Natural killer cell (primary cell): ENCODE measurements around the gene HAUS1. TPM values are rescaled to one million over a fixed set of nuclear protein-coding genes. Genes with fewer than 3 reads are reported as not detected.
A peak's percentile ranks its signal among the peaks of the same experiment; 100 is the strongest.

Experiments used
- ATAC-seq, 3 donors: fragments of 150-1000 bp in 2 of 3; fragments of 200-7000 bp in 1 of 3; cut with Tn5 transposase; 1 replicate in 1 of 3; 2 replicates in 2 of 3; pipeline ENCODE4 v1.10.0; 2021; ENCODE audit warnings: mild to moderate bottlenecking in 2 of 3, moderate library complexity in 2 of 3
- DNase-seq, 2 donors: peaks; one replicate each; pipeline versions ENCODE4 v3.0.0 to v3.0.0-alpha.2; 2013 to 2021; ENCODE audit warnings: mixed read lengths in 1 of 2
- H3K27ac ChIP-seq: one replicate; pipeline ENCODE4 v1.5.1; 2013; ENCODE audit warnings: mild to moderate bottlenecking, low read length
- H3K27me3 ChIP-seq: one replicate; pipeline ENCODE4 v1.6.1; 2013; ENCODE audit warnings: low read length; ENCODE audit not compliant: control insufficient read depth, insufficient read depth
- H3K36me3 ChIP-seq: one replicate; pipeline ENCODE4 v1.6.1; 2013; ENCODE audit warnings: low read length; ENCODE audit not compliant: control insufficient read depth, insufficient read depth
- H3K4me1 ChIP-seq: one replicate; pipeline ENCODE4 v1.6.1; 2013; ENCODE audit warnings: low read length; ENCODE audit not compliant: control insufficient read depth, insufficient read depth
- H3K4me3 ChIP-seq: one replicate; pipeline ENCODE4 v1.5.1; 2013; ENCODE audit warnings: low read length
- H3K9me3 ChIP-seq: one replicate; pipeline ENCODE4 v1.6.1; 2013; ENCODE audit warnings: low read length; ENCODE audit not compliant: control insufficient read depth, insufficient read depth
- H3K27ac Mint-ChIP-seq, 2 donors: one replicate each; pipeline ENCODE4 v1.8.0; 2022; ENCODE audit warnings: mild to moderate bottlenecking in 2 of 2, mixed read lengths in 2 of 2, moderate library complexity in 1 of 2
- H3K27me3 Mint-ChIP-seq, 2 donors: one replicate each; pipeline ENCODE4 v1.8.0; 2022; ENCODE audit warnings: low read depth in 2 of 2, mixed read lengths in 2 of 2
- H3K36me3 Mint-ChIP-seq: one replicate; pipeline ENCODE4 v1.8.0; 2022; ENCODE audit warnings: mixed read lengths
- H3K4me1 Mint-ChIP-seq, 2 donors: one replicate each; pipeline ENCODE4 v1.8.0; 2022; ENCODE audit warnings: mixed read lengths in 2 of 2
- H3K4me3 Mint-ChIP-seq: one replicate; pipeline ENCODE4 v1.8.0; 2022; ENCODE audit warnings: mild to moderate bottlenecking, moderate library complexity, mixed read lengths
- H3K9me3 Mint-ChIP-seq, 2 donors: one replicate each; pipeline ENCODE4 v1.8.0; 2022; ENCODE audit warnings: mixed read lengths in 2 of 2
- WGBS: methylation state at CpG from one replicate; pipeline ENCODE4 v1.1.7; 2013; ENCODE audit warnings: missing lambda C conversion rate; ENCODE audit not compliant: insufficient coverage; 5-methylcytosine and 5-hydroxymethylcytosine counted together
- intact Hi-C: fragments of 100-400 bp; cut with micrococcal nuclease; formaldehyde crosslinking; loops from one replicate; pipeline ENCODE4 v1.14.2; 2022
- total RNA-seq, 4 donors: library from RNA; stranded (reverse); fragments of 120-200 nt in 1 of 4; gene quantifications; one replicate each; pipeline versions ENCODE4 v1.2.3 to v1.2.4, GENCODE V29; 2013 to 2022
- TF ChIP-seq, protein P1 (sequence below): fragments of 200-600 bp; IDR thresholded peaks from one replicate; pipeline ENCODE4 v1.8.0; 2022; ENCODE audit warnings: antibody characterized with exemption

HAUS1 gene
- total RNA-seq, 3 donors from 2014 or later (not counting 1 experiment from before 2014, with no cell fraction given) = 15.2 to 20.8 (median 16.3) TPM

GRCh38 chr18:46072959-46073358 lies 31.2 kb upstream of the HAUS1 start:
- intact Hi-C loops = loop anchor here (2.0 to 5.0 kb wide), 6 partner anchors 44 to 452 kb away; no protein-coding TSS in a partner anchor
- Mint-ChIP-seq H3K9me3 (no peaks in the 10 kb centered on the region), H3K4me3 (no peak overlapping the region), H3K4me1 (peaks cover 37 to 45% of the 10 kb centered on the region in 2 donors), H3K27me3 (no peaks in the 10 kb centered on the region), H3K36me3 (no peaks in the 10 kb centered on the region), H3K27ac (peak overlapping the region; percentile 13 to 61)
- H3K27me3 ChIP-seq = peaks cover 2% of the 10 kb centered on the region
- no peaks in the 10 kb centered on the region for H3K9me3 ChIP-seq
- H3K27ac ChIP-seq = no peak overlapping the region
- H3K4me3 ChIP-seq = no peak overlapping the region
- TF ChIP-seq, protein P1, sequence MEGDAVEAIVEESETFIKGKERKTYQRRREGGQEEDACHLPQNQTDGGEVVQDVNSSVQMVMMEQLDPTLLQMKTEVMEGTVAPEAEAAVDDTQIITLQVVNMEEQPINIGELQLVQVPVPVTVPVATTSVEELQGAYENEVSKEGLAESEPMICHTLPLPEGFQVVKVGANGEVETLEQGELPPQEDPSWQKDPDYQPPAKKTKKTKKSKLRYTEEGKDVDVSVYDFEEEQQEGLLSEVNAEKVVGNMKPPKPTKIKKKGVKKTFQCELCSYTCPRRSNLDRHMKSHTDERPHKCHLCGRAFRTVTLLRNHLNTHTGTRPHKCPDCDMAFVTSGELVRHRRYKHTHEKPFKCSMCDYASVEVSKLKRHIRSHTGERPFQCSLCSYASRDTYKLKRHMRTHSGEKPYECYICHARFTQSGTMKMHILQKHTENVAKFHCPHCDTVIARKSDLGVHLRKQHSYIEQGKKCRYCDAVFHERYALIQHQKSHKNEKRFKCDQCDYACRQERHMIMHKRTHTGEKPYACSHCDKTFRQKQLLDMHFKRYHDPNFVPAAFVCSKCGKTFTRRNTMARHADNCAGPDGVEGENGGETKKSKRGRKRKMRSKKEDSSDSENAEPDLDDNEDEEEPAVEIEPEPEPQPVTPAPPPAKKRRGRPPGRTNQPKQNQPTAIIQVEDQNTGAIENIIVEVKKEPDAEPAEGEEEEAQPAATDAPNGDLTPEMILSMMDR = no peak
- 92% methylated on average over 3 of the region's 3 CpGs for WGBS
- ATAC-seq (no peak), DNase-seq (no peak)
- H3K36me3 ChIP-seq = no peaks in the 10 kb centered on the region
- H3K4me1 ChIP-seq = peaks cover 34% of the 10 kb centered on the region

- Histone ChIP-seq H3K9me3 (no peaks in the 10 kb centered on the region), H3K4me1 (peaks cover 34% of the 10 kb centered on the region), H3K36me3 (no peaks in the 10 kb centered on the region), H3K4me3 (no peak overlapping the region), H3K27ac (no peak overlapping the region), H3K27me3 (peaks cover 2% of the 10 kb centered on the region)
- DNase-seq (peak in 1 of 2 donors; percentile 85), ATAC-seq (peak; percentile 54 to 58 (median 56))
- Mint-ChIP-seq H3K27ac (peak overlapping the region; percentile 13 to 61), H3K9me3 (no peaks in the 10 kb centered on the region), H3K36me3 (no peaks in the 10 kb centered on the region), H3K4me3 (peak overlapping the region; percentile 62), H3K27me3 (no peaks in the 10 kb centered on the region), H3K4me1 (peaks cover 35 to 43% of the 10 kb centered on the region in 2 donors)
- TF ChIP-seq, protein P1 = peak; percentile 79
- 39% methylated on average over 8 of the region's 9 CpGs for WGBS
- intact Hi-C loops = loop anchor here (2.0 to 5.0 kb wide), 6 partner anchors 45 to 453 kb away; no protein-coding TSS in a partner anchor
Observed at GRCh38 chr18:46073474-46074331, 30.5 kb upstream of the HAUS1 start.

DNA sequence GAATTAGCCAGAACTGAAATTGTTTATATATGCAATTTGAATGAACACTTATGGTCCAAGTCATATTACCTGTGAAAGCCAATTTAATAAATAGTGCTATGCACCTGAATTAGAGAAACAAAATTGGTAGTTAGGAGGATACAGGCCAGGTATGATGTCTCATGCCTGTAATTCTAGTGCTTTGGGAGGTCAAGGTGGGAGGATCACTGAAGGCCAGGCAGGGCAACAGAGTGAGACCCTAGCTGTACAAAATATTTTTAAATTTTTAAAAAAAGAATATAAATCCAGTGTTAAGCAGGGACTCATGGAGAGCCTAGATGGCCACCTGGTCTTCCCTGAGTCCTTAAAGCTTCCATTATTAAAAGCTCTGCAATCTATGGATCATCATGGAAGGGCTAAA lies 24.8 kb upstream of the HAUS1 start:
- Histone ChIP-seq H3K27me3 (no peaks in the 10 kb centered on the region), H3K4me3 (no peak overlapping the region), H3K9me3 (no peaks in the 10 kb centered on the region), H3K27ac (no peak overlapping the region), H3K4me1 (no peaks in the 10 kb centered on the region), H3K36me3 (peaks cover 35% of the 10 kb centered on the region)
- TF ChIP-seq, protein P1 = no peak
- DNase-seq (no peak), ATAC-seq (no peak)
- Mint-ChIP-seq H3K4me1 (no peaks in the 10 kb centered on the region), H3K4me3 (no peak overlapping the region), H3K27ac (no peak overlapping the region), H3K36me3 (no peaks in the 10 kb centered on the region), H3K27me3 (no peaks in the 10 kb centered on the region), H3K9me3 (no peaks in the 10 kb centered on the region)
- intact Hi-C loops = no loop called here
